ENCODE measurements around the gene TRMT1. TPM values are rescaled to one million over a fixed set of nuclear protein-coding genes. Genes with fewer than 3 reads are reported as not detected.
"Not testable (repeated sequence)": the region's sequence is repeated elsewhere in the genome, so short reads cannot be mapped to it uniquely, and the experiment has no call there.

TRMT1 gene
- total and polyA plus RNA-seq, 5 donors from 2014 or later, result 16.0 to 57.6 (median 21.2) TPM

GRCh38 chr19:13152356-13152973 lies 35.9 kb upstream of the TRMT1 start:
- peaks cover 29% of the 10 kb centered on the region for H3K27me3 Mint-ChIP-seq
- DNase-seq, result no peak
- Histone ChIP-seq H3K4me3 (ENCODE audit: low read depth, low read length) (peak overlapping the region; percentile 98), H3K27ac (ENCODE audit: insufficient read depth, low read length, poor library complexity, severe bottlenecking) (peak overlapping the region; percentile 97), H3K36me3 (ENCODE audit: control insufficient read depth, insufficient read depth, low read length) (no peaks in the 10 kb centered on the region), H3K4me1 (ENCODE audit: control insufficient read depth, insufficient read depth, low read length, poor library complexity, severe bottlenecking) (peaks cover 56% of the 10 kb centered on the region), H3K9me3 (ENCODE audit: control insufficient read depth in 2 of 2, low read length in 2 of 2) (no peaks in the 10 kb centered on the region), H3K27me3 (ENCODE audit: control insufficient read depth, insufficient read depth, low read length) (no peaks in the 10 kb centered on the region)
- peak; percentile 1 to 2 for ATAC-seq (ENCODE audit: low read depth in 2 of 2)
- H3K9me3 Mint-ChIP-seq, result peaks cover 0 to 5% (median 1%) of the 10 kb centered on the region in 7 donors
- peak overlapping the region; percentile 99 to 100 (median 99) for H3K27ac Mint-ChIP-seq
- H3K36me3 Mint-ChIP-seq, result peaks cover 14% of the 10 kb centered on the region
- peak overlapping the region; percentile 94 to 99 (median 98) for H3K4me3 Mint-ChIP-seq
- peaks cover 0 to 47% (median 25%) of the 10 kb centered on the region in 4 donors for H3K4me1 Mint-ChIP-seq

GRCh38 chr19:13151605-13152355 lies 35.2 kb upstream of the TRMT1 start:
- ATAC-seq (ENCODE audit: low read depth in 2 of 2), result peak; percentile 54 to 63
- Mint-ChIP-seq H3K27me3 (peaks cover 29% of the 10 kb centered on the region), H3K27ac (peak overlapping the region; percentile 99 to 100 (median 99))

GRCh38 chr19:13150931-13151604 lies 34.5 kb upstream of the TRMT1 start:
- Histone ChIP-seq H3K36me3 (ENCODE audit: control insufficient read depth, insufficient read depth, low read length) (no peaks in the 10 kb centered on the region), H3K27me3 (ENCODE audit: control insufficient read depth, insufficient read depth, low read length) (no peaks in the 10 kb centered on the region), H3K4me3 (ENCODE audit: low read depth, low read length) (peak overlapping the region; percentile 92), H3K9me3 (ENCODE audit: control insufficient read depth in 2 of 2, low read length in 2 of 2) (no peaks in the 10 kb centered on the region), H3K4me1 (ENCODE audit: control insufficient read depth, insufficient read depth, low read length, poor library complexity, severe bottlenecking) (peaks cover 46% of the 10 kb centered on the region), H3K27ac (ENCODE audit: insufficient read depth, low read length, poor library complexity, severe bottlenecking) (peak overlapping the region; percentile 97)
- Mint-ChIP-seq H3K4me3 (peak overlapping the region; percentile 94 to 99 (median 98)), H3K27me3 (peaks cover 22% of the 10 kb centered on the region), H3K27ac (peak overlapping the region; percentile 96 to 99 (median 99)), H3K4me1 (peaks cover 0 to 37% (median 15%) of the 10 kb centered on the region in 4 donors), H3K9me3 (peaks cover 0 to 5% (median 1%) of the 10 kb centered on the region in 7 donors), H3K36me3 (peaks cover 14% of the 10 kb centered on the region)
- ATAC-seq (ENCODE audit: low read depth in 2 of 2), result peak; percentile 3 to 6
- peak in 2 of 3 donors; percentile 7 to 45 for DNase-seq

More at GRCh38 chr19:13151605-13152355, 35.2 kb upstream of the TRMT1 start:
- Histone ChIP-seq H3K36me3 (ENCODE audit: control insufficient read depth, insufficient read depth, low read length) (no peaks in the 10 kb centered on the region), H3K4me1 (ENCODE audit: control insufficient read depth, insufficient read depth, low read length, poor library complexity, severe bottlenecking) (peaks cover 53% of the 10 kb centered on the region), H3K27ac (ENCODE audit: insufficient read depth, low read length, poor library complexity, severe bottlenecking) (peak overlapping the region; percentile 97), H3K27me3 (ENCODE audit: control insufficient read depth, insufficient read depth, low read length) (no peaks in the 10 kb centered on the region), H3K4me3 (ENCODE audit: low read depth, low read length) (peak overlapping the region; percentile 98), H3K9me3 (ENCODE audit: control insufficient read depth in 2 of 2, low read length in 2 of 2) (no peaks in the 10 kb centered on the region)
- DNase-seq, result peak; percentile 94 to 97 (median 96)
- H3K4me3 Mint-ChIP-seq, result peak overlapping the region; percentile 94 to 99 (median 98)
- H3K36me3 Mint-ChIP-seq, result peaks cover 14% of the 10 kb centered on the region
- peaks cover 0 to 5% (median 1%) of the 10 kb centered on the region in 7 donors for H3K9me3 Mint-ChIP-seq
- H3K4me1 Mint-ChIP-seq, result peaks cover 0 to 44% (median 19%) of the 10 kb centered on the region in 4 donors

- Mint-ChIP-seq H3K27ac (peak within 1 kb of the TSS; percentile 96 to 99 (median 99)), H3K36me3 (peaks cover 14% of the 10 kb centered on the region), H3K4me1 (peaks cover 0 to 33% (median 13%) of the 10 kb centered on the region in 4 donors), H3K27me3 (peaks cover 16% of the 10 kb centered on the region), H3K4me3 (peak within 1 kb of the TSS; percentile 94 to 99 (median 98)), H3K9me3 (peaks cover 0 to 5% (median 1%) of the 10 kb centered on the region in 7 donors)
- Histone ChIP-seq H3K36me3 (ENCODE audit: control insufficient read depth, insufficient read depth, low read length) (peaks cover 1% of the 10 kb centered on the region), H3K27me3 (ENCODE audit: control insufficient read depth, insufficient read depth, low read length) (no peaks in the 10 kb centered on the region), H3K9me3 (ENCODE audit: control insufficient read depth in 2 of 2, low read length in 2 of 2) (no peaks in the 10 kb centered on the region), H3K4me3 (ENCODE audit: low read depth, low read length) (peak within 1 kb of the TSS; percentile 92), H3K27ac (ENCODE audit: insufficient read depth, low read length, poor library complexity, severe bottlenecking) (peak within 1 kb of the TSS; percentile 97), H3K4me1 (ENCODE audit: control insufficient read depth, insufficient read depth, low read length, poor library complexity, severe bottlenecking) (peaks cover 39% of the 10 kb centered on the region)
- DNase-seq, result peak; percentile 90 to 95 (median 91)
- peak; percentile 62 to 65 for ATAC-seq (ENCODE audit: low read depth in 2 of 2)
Measured at GRCh38 chr19:13150187-13150930, 33.8 kb upstream of the TRMT1 start, which contains the start of the genes IER2 and STX10. IER2 (plus strand) TSS chr19:13150411; CDS start chr19:13153187, 2,776 bp downstream. STX10 (minus strand) TSS chr19:13150375; CDS start chr19:13150173, 202 bp downstream.

GRCh38 chr19:13149628-13150186 lies 33.2 kb upstream of the TRMT1 start:
- peaks cover 34% of the 10 kb centered on the region for H3K4me1 ChIP-seq (ENCODE audit: control insufficient read depth, insufficient read depth, low read length, poor library complexity, severe bottlenecking)
- peak; percentile 0 for ATAC-seq (ENCODE audit: low read depth in 2 of 2)
- H3K36me3 Mint-ChIP-seq, result peaks cover 14% of the 10 kb centered on the region
- H3K36me3 ChIP-seq (ENCODE audit: control insufficient read depth, insufficient read depth, low read length), result peaks cover 6% of the 10 kb centered on the region
- no peaks in the 10 kb centered on the region for H3K27me3 ChIP-seq (ENCODE audit: control insufficient read depth, insufficient read depth, low read length)
- H3K27ac Mint-ChIP-seq, result peak overlapping the region in 2 of 3 donors; percentile 99
- H3K27me3 Mint-ChIP-seq, result peaks cover 11% of the 10 kb centered on the region
- peak overlapping the region; percentile 97 for H3K27ac ChIP-seq (ENCODE audit: insufficient read depth, low read length, poor library complexity, severe bottlenecking)
- peak overlapping the region; percentile 66 for H3K4me3 ChIP-seq (ENCODE audit: low read depth, low read length)
- no peaks in the 10 kb centered on the region for H3K9me3 ChIP-seq (ENCODE audit: control insufficient read depth in 2 of 2, low read length in 2 of 2)
- H3K9me3 Mint-ChIP-seq, result peaks cover 0 to 5% (median 0%) of the 10 kb centered on the region in 7 donors
- DNase-seq, result peak in 1 of 3 donors; percentile 57
- peak overlapping the region; percentile 94 to 99 (median 98) for H3K4me3 Mint-ChIP-seq
- H3K4me1 Mint-ChIP-seq, result peaks cover 0 to 30% (median 10%) of the 10 kb centered on the region in 4 donors

- H3K27me3 Mint-ChIP-seq; H3K9me3 Mint-ChIP-seq; ATAC-seq (ENCODE audit: low read depth in 2 of 2); DNase-seq; H3K27me3 ChIP-seq (ENCODE audit: control insufficient read depth, insufficient read depth, low read length); H3K9me3 ChIP-seq (ENCODE audit: control insufficient read depth in 2 of 2, low read length in 2 of 2): not testable (repeated sequence)
- H3K36me3 Mint-ChIP-seq, result peaks cover 10% of the 10 kb centered on the region
- H3K36me3 ChIP-seq (ENCODE audit: control insufficient read depth, insufficient read depth, low read length), result peaks cover 11% of the 10 kb centered on the region
- peaks cover 0 to 30% (median 10%) of the 10 kb centered on the region in 4 donors for H3K4me1 Mint-ChIP-seq
- peaks cover 34% of the 10 kb centered on the region for H3K4me1 ChIP-seq (ENCODE audit: control insufficient read depth, insufficient read depth, low read length, poor library complexity, severe bottlenecking)
- peak overlapping the region; percentile 66 for H3K4me3 ChIP-seq (ENCODE audit: low read depth, low read length)
- H3K4me3 Mint-ChIP-seq, result peak overlapping the region; percentile 94 to 99 (median 98)
- peak overlapping the region; percentile 42 to 99 (median 91) for H3K27ac Mint-ChIP-seq
- H3K27ac ChIP-seq (ENCODE audit: insufficient read depth, low read length, poor library complexity, severe bottlenecking), result peak overlapping the region; percentile 97
Measured at GRCh38 chr19:13149173-13149627, 32.7 kb upstream of the TRMT1 start.
